Measurements from ENCODE around the gene SETD9.

GRCh38 chr5:56963246-56963645 lies 53.9 kb downstream of the SETD9 start:
- TF ChIP-seq CTCF (IDR thresholded peaks at IDR 0.05; ENCODE audit: insufficient read depth, low read length) (no peak), GABPA (IDR thresholded peaks at IDR 0.05; ENCODE audit: low read depth) (no peak), POLR2AphosphoS5 (IDR thresholded peaks at IDR 0.05; ENCODE audit: low read depth) (no peak)
- TF ChIP-seq, protein P1, sequence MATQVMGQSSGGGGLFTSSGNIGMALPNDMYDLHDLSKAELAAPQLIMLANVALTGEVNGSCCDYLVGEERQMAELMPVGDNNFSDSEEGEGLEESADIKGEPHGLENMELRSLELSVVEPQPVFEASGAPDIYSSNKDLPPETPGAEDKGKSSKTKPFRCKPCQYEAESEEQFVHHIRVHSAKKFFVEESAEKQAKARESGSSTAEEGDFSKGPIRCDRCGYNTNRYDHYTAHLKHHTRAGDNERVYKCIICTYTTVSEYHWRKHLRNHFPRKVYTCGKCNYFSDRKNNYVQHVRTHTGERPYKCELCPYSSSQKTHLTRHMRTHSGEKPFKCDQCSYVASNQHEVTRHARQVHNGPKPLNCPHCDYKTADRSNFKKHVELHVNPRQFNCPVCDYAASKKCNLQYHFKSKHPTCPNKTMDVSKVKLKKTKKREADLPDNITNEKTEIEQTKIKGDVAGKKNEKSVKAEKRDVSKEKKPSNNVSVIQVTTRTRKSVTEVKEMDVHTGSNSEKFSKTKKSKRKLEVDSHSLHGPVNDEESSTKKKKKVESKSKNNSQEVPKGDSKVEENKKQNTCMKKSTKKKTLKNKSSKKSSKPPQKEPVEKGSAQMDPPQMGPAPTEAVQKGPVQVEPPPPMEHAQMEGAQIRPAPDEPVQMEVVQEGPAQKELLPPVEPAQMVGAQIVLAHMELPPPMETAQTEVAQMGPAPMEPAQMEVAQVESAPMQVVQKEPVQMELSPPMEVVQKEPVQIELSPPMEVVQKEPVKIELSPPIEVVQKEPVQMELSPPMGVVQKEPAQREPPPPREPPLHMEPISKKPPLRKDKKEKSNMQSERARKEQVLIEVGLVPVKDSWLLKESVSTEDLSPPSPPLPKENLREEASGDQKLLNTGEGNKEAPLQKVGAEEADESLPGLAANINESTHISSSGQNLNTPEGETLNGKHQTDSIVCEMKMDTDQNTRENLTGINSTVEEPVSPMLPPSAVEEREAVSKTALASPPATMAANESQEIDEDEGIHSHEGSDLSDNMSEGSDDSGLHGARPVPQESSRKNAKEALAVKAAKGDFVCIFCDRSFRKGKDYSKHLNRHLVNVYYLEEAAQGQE (IDR thresholded peaks at IDR 0.05; ENCODE audit: insufficient replicate concordance, low read depth), result no peak
